Measurements from ENCODE around the gene CYBRD1.

DNA sequence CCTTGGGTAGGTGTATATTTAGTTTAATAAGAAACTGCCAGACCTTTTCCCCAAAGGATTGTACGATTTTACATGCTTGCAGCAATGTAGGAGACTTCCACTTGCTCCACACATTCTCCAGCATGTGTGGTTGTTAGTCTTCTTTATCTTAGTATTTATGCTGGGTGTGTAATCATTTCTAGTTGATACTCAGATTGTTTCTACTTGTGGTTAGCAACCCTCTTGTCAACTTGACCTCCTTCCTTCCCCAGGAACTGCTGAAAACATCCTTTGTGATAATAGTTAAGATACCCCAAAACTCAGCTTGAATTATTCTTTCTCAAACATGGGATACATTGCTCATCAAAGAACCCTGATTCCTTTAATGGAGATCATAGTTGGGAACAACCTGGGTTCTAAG, 37.2 kb upstream of the CYBRD1 start:
- TF ChIP-seq CTCF (IDR thresholded peaks at IDR 0.05), result no peak
- no peak for TF ChIP-seq POLR2A (IDR thresholded peaks at IDR 0.05)
- TF ChIP-seq EP300 (IDR thresholded peaks at IDR 0.05), result no peak

Measured in ovary (tissue), 3 donors.